Testis (tissue), 3 donors: ENCODE data around the gene CAMK2G. TPM values are rescaled to one million over a fixed set of nuclear protein-coding genes. Genes with fewer than 3 reads are reported as not detected.
"Not testable (repeated sequence)": the region's sequence is repeated elsewhere in the genome, so short reads cannot be mapped to it uniquely, and the experiment has no call there.

Experiments
- DNase-seq: peaks from one replicate; pipeline ENCODE4 v3.0.0-alpha.2; 2019
- H3K27ac ChIP-seq, 2 donors: fragments of 200-600 bp; sonication (generic); one replicate each; pipeline ENCODE4 v1.5.1; 2019
- H3K27me3 ChIP-seq: fragments of 200-600 bp; sonication (generic); one replicate; pipeline ENCODE4 v1.5.1; 2019
- H3K36me3 ChIP-seq: fragments of 200-600 bp; sonication (generic); one replicate; pipeline ENCODE4 v1.5.1; 2017; ENCODE audit warnings: low read depth; ENCODE audit errors: missing control alignments
- H3K4me1 ChIP-seq: fragments of 200-600 bp; sonication (generic); one replicate; pipeline ENCODE4 v1.5.1; 2019
- H3K4me3 ChIP-seq, 2 donors: fragments of 200-600 bp; sonication (generic); one replicate each; pipeline ENCODE4 v1.5.1; 2017 to 2019
- H3K9me3 ChIP-seq: fragments of 200-600 bp; sonication (generic); one replicate; pipeline ENCODE4 v1.5.1; 2017
- CTCF ChIP-seq, 3 experiments: fragments of 450-650 bp in 2 of 3; fragments of 200-600 bp in 1 of 3; sonication (generic) in 1 of 3; IDR thresholded peaks; one replicate each; pipeline ENCODE4 v1.5.1; 2016 to 2019; ENCODE audit warnings: antibody characterized with exemption in 3 of 3, mild to moderate bottlenecking in 2 of 3, moderate library complexity in 1 of 3
- POLR2A ChIP-seq: fragments of 450-650 bp; IDR thresholded peaks from one replicate; pipeline ENCODE4 v1.6.1; 2017; ENCODE audit warnings: antibody characterized with exemption, mild to moderate bottlenecking, moderate library complexity
- WGBS, 2 donors: methylation state at CpG; one replicate each; pipeline ENCODE4 v1.1.5; 2018; 5-methylcytosine and 5-hydroxymethylcytosine counted together
- intact Hi-C: fragments of 100-400 bp; cut with DNase I; formaldehyde crosslinking; loops from one replicate; pipeline ENCODE4 v1.15.1; 2023; ENCODE audit warnings: low total_unique reads
- polyA plus RNA-seq: library from polyadenylated mRNA; stranded (reverse); fragments of 350-450 nt; fragmentation: Illumina TruSeq; extraction: RNeasy Lipid Tissue Mini Kit (QIAGEN cat#74804); gene quantifications from one replicate; pipeline ENCODE4 v1.2.3, GENCODE V29; 2014; ENCODE audit warnings: low read depth, low replicate concordance; ENCODE audit not compliant: insufficient read depth
- total RNA-seq, 2 donors: library from RNA; depleted of rRNA; stranded (reverse); fragments of >200 nt; gene quantifications; one replicate each; pipeline ENCODE4 v1.2.3, GENCODE V29; 2016

CAMK2G gene
- total and polyA plus RNA-seq, 3 donors from 2014 or later = 16.5 to 29.7 (median 25.4) TPM

- Histone ChIP-seq H3K27ac (no peak overlapping the region), H3K27me3 (no peaks in the 10 kb centered on the region), H3K9me3 (no peaks in the 10 kb centered on the region), H3K4me1 (peaks cover 4% of the 10 kb centered on the region), H3K4me3 (no peak overlapping the region), H3K36me3 (no peaks in the 10 kb centered on the region)
- no peak for DNase-seq
- intact Hi-C loops = no loop called here
- TF ChIP-seq CTCF (IDR thresholded peaks at IDR 0.05) (no peak), POLR2A (no peak)
- 93 to 96% methylated on average over 14 to 26 of the region's 26 CpGs for WGBS, 2 donors
Observed at GRCh38 chr10:73791871-73792400, 82.4 kb downstream of the CAMK2G start.

GRCh38 chr10:73790886-73791625, 83.3 kb downstream of the CAMK2G start:
- Histone ChIP-seq H3K4me1 (peaks cover 12% of the 10 kb centered on the region), H3K36me3 (no peaks in the 10 kb centered on the region), H3K27me3 (no peaks in the 10 kb centered on the region), H3K9me3 (no peaks in the 10 kb centered on the region), H3K27ac (no peak overlapping the region), H3K4me3 (no peak overlapping the region)
- intact Hi-C loops = no loop called here
- DNase-seq = no peak
- 89 to 91% methylated on average over 14 to 22 of the region's 22 CpGs for WGBS, 2 donors
- TF ChIP-seq CTCF (IDR thresholded peaks at IDR 0.05) (no peak), POLR2A (no peak)

- H3K4me3 ChIP-seq = no peak overlapping the region
- no peaks in the 10 kb centered on the region for H3K27me3 ChIP-seq
- intact Hi-C loops = no loop called here
- peaks cover 12% of the 10 kb centered on the region for H3K4me1 ChIP-seq
- 86 to 87% methylated on average over 10 of the region's 10 CpGs for WGBS, 2 donors
- no peaks in the 10 kb centered on the region for H3K9me3 ChIP-seq
- no peak for DNase-seq
- no peak overlapping the region for H3K27ac ChIP-seq
- H3K36me3 ChIP-seq = no peaks in the 10 kb centered on the region
- TF ChIP-seq POLR2A (no peak), CTCF (IDR thresholded peaks at IDR 0.05) (no peak)
Observed at GRCh38 chr10:73789659-73790055, 84.7 kb downstream of the CAMK2G start.

GRCh38 chr10:73788864-73789658, 85.3 kb downstream of the CAMK2G start:
- intact Hi-C loops = no loop called here
- Histone ChIP-seq H3K27ac (no peak overlapping the region), H3K9me3 (no peaks in the 10 kb centered on the region), H3K27me3 (no peaks in the 10 kb centered on the region), H3K4me3 (no peak overlapping the region), H3K4me1 (peaks cover 12% of the 10 kb centered on the region), H3K36me3 (no peaks in the 10 kb centered on the region)
- 81 to 87% methylated on average over 15 to 17 of the region's 17 CpGs for WGBS, 2 donors
- DNase-seq = no peak
- TF ChIP-seq CTCF (IDR thresholded peaks at IDR 0.05) (no peak), POLR2A (no peak)

- H3K27ac ChIP-seq, H3K27me3 ChIP-seq, H3K9me3 ChIP-seq, H3K4me3 ChIP-seq, H3K36me3 ChIP-seq, DNase-seq, intact Hi-C loops: not testable (repeated sequence)
- WGBS, 2 donors = 80 to 87% methylated on average over 21 of the region's 21 CpGs
- H3K4me1 ChIP-seq = peaks cover 23% of the 10 kb centered on the region
Observed at GRCh38 chr10:73787031-73787800, 87.1 kb downstream of the CAMK2G start.
